HEK293T (cell line): ENCODE data around the gene FBXL19.

Experiments used
- CTCF ChIA-PET: fragments of 350-600 bp; formaldehyde crosslinking; extraction: SDS; loops from one replicate; lab custom pipeline; 2021; ENCODE audit warnings: antibody characterized with exemption, inconsistent platforms; lab: Yijun Ruan, JAX
- POLR2A ChIA-PET: fragments of 350-600 bp; formaldehyde crosslinking; extraction: SDS; loops from one replicate; lab custom pipeline; 2020; ENCODE audit warnings: antibody characterized with exemption, inconsistent platforms; lab: Yijun Ruan, JAX
- DNase-seq: peaks from one replicate; pipeline ENCODE4 v3.0.0; 2012; ENCODE audit warnings: mixed read lengths; ENCODE audit errors: extremely low spot score
- ARNT ChIP-seq: fragments of 450-650 bp; IDR thresholded peaks from 2 replicates; pipeline ENCODE4 v1.6.1; 2017; ENCODE audit warnings: mild to moderate bottlenecking
- BHLHE40 ChIP-seq: fragments of 450-650 bp; IDR thresholded peaks from 2 replicates; pipeline ENCODE4 v1.6.1; 2016; ENCODE audit warnings: mild to moderate bottlenecking, moderate library complexity, borderline replicate concordance
- CTBP1 ChIP-seq: fragments of 450-650 bp; IDR thresholded peaks from 2 replicates; pipeline ENCODE4 v1.6.1; 2016; ENCODE audit warnings: borderline replicate concordance
- ELF4 ChIP-seq: fragments of 450-650 bp; IDR thresholded peaks from 2 replicates; pipeline ENCODE4 v1.6.1; 2017; ENCODE audit warnings: antibody characterized with exemption
- FOXA1 ChIP-seq: fragments of 450-650 bp; IDR thresholded peaks from 2 replicates; pipeline ENCODE4 v1.6.1; 2016; ENCODE audit warnings: mild to moderate bottlenecking
- FOXK2 ChIP-seq: fragments of 450-650 bp; IDR thresholded peaks from 2 replicates; pipeline ENCODE4 v1.6.1; 2016; ENCODE audit warnings: mild to moderate bottlenecking
- FOXM1 ChIP-seq: fragments of 450-650 bp; IDR thresholded peaks from 2 replicates; pipeline ENCODE4 v1.6.1; 2017; ENCODE audit warnings: mild to moderate bottlenecking, borderline replicate concordance
- HDGF ChIP-seq: fragments of 450-650 bp; IDR thresholded peaks from 2 replicates; pipeline ENCODE4 v1.6.1; 2017; ENCODE audit warnings: antibody characterized with exemption, borderline replicate concordance
- L3MBTL2 ChIP-seq: fragments of 450-650 bp; conservative IDR thresholded peaks from 2 replicates; pipeline ENCODE4 v1.6.1; 2016; ENCODE audit warnings: mild to moderate bottlenecking
- LEF1 ChIP-seq: fragments of 450-650 bp; IDR thresholded peaks from 2 replicates; pipeline ENCODE4 v1.6.1; 2017; ENCODE audit warnings: mild to moderate bottlenecking, borderline replicate concordance
- NFRKB ChIP-seq: fragments of 450-650 bp; IDR thresholded peaks from 2 replicates; pipeline ENCODE4 v1.6.1; 2016; ENCODE audit warnings: mild to moderate bottlenecking, moderate library complexity
- SP1 ChIP-seq: fragments of 450-650 bp; IDR thresholded peaks from 2 replicates; pipeline ENCODE4 v1.6.1; 2017
- SUZ12 ChIP-seq: fragments of 450-650 bp; IDR thresholded peaks from 2 replicates; pipeline ENCODE4 v1.6.1; 2016; ENCODE audit warnings: mild to moderate bottlenecking
- TARDBP ChIP-seq: fragments of 450-650 bp; IDR thresholded peaks from 2 replicates; pipeline ENCODE4 v1.6.1; 2016
- ZNF384 ChIP-seq: fragments of 450-650 bp; IDR thresholded peaks from 2 replicates; pipeline ENCODE4 v1.6.1; 2016
- TF ChIP-seq, protein P1 (sequence below): fragments of 450-650 bp; IDR thresholded peaks from 2 replicates; pipeline ENCODE4 v1.6.1; 2016

Gene FBXL19, protein sequence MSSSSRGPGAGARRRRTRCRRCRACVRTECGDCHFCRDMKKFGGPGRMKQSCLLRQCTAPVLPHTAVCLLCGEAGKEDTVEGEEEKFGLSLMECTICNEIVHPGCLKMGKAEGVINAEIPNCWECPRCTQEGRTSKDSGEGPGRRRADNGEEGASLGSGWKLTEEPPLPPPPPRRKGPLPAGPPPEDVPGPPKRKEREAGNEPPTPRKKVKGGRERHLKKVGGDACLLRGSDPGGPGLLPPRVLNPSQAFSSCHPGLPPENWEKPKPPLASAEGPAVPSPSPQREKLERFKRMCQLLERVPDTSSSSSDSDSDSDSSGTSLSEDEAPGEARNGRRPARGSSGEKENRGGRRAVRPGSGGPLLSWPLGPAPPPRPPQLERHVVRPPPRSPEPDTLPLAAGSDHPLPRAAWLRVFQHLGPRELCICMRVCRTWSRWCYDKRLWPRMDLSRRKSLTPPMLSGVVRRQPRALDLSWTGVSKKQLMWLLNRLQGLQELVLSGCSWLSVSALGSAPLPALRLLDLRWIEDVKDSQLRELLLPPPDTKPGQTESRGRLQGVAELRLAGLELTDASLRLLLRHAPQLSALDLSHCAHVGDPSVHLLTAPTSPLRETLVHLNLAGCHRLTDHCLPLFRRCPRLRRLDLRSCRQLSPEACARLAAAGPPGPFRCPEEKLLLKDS

DNA sequence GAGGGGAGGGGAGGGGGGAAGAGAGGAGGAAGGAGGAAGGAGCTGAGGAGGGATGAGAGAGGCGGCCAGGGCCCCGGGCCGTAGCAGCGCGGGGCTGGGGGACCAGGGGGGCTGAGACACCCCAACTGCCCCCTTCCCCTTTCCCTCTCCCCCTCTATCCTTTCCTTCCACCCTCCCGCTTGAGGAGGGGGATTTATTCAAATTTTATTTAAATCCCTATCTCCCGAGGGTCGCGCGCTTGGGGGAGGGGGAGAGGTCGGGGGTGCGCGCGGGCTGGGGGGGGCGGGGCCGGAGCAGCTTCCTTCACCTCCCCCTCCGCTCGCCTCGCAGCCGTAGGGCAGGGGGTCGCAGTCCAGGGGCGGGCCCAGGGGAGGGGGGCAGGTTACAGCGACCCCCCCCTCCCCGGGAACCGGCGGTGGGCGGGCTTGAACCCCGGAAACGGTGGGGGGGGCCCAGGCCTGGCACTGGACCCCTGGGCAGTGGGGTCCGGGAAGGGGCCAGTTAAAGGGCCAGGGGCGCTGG is at the start of gene FBXL19:
TSS of gene FBXL19 (plus strand) at position 19 of the 522 bp plus-strand sequence. CDS start 2,183 bp downstream, outside the sequence.
- POLR2A ChIA-PET, result interaction anchor here (0.7 to 2.8 kb wide), 6 partner anchors 19 to 175 kb away, joined by 3 to 9 read pairs (median 4); partner anchors contain the start of genes CTF1 and PHKG2
- CTCF ChIA-PET, result interaction anchor here (0.6 kb wide), 1 partner anchor 99 kb away, joined by 9 read pairs; no protein-coding TSS in a partner anchor
- DNase-seq, result no peak
- TF ChIP-seq BHLHE40 (no peak), L3MBTL2 (no peak), ZNF384 (no peak), FOXK2 (no peak), LEF1 (no peak), HDGF (no peak), FOXA1 (no peak), ELF4 (no peak), CTBP1 (no peak), ARNT (no peak), NFRKB (no peak), SUZ12 (no peak), FOXM1 (no peak), SP1 (no peak)
- TF ChIP-seq, protein P1, sequence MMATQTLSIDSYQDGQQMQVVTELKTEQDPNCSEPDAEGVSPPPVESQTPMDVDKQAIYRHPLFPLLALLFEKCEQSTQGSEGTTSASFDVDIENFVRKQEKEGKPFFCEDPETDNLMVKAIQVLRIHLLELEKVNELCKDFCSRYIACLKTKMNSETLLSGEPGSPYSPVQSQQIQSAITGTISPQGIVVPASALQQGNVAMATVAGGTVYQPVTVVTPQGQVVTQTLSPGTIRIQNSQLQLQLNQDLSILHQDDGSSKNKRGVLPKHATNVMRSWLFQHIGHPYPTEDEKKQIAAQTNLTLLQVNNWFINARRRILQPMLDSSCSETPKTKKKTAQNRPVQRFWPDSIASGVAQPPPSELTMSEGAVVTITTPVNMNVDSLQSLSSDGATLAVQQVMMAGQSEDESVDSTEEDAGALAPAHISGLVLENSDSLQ, result no peak

DNA sequence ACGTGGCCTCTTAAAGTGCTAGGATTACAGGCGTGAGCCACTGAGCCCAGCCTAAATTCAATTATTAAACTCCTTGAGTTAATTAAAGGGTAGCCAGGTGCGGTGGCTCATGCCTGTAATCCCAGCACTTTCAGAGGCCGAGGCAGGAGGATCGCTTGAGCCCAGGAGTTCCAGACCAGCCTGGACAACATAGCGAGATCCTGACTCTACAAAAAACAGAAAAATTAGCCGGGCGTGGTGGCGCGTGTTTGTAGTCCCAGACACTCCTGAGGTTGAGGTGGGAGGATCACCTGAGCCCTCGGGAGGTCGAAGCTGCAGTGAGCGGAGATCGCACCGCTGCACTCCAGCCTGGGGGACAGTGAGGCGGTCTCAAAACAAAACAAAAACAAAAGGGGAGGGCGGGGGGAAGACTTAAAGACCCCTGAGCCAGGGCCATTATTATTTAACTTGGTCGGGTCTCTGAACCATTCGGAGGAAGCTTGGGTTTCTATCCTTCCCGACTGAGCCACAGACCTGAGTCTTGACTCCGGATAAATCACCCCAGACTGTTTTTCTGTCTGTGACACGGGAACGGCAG is 49.0 kb upstream of the FBXL19 start:
- TF ChIP-seq ELF4 (no peak), L3MBTL2 (peak; percentile 63)
- POLR2A ChIA-PET, result interaction anchor here (0.7 to 5.6 kb wide), 30 partner anchors 9 to 782 kb away, joined by 3 to 55 read pairs (median 6); partner anchors contain the start of genes BCL7C, CTF1, PHKG2 and ZNF629
- CTCF ChIA-PET, result interaction anchor here (0.6 to 3.5 kb wide), 4 partner anchors 28 to 968 kb away, joined by 3 to 9 read pairs (median 6); no protein-coding TSS in a partner anchor
- no peak for DNase-seq

DNA sequence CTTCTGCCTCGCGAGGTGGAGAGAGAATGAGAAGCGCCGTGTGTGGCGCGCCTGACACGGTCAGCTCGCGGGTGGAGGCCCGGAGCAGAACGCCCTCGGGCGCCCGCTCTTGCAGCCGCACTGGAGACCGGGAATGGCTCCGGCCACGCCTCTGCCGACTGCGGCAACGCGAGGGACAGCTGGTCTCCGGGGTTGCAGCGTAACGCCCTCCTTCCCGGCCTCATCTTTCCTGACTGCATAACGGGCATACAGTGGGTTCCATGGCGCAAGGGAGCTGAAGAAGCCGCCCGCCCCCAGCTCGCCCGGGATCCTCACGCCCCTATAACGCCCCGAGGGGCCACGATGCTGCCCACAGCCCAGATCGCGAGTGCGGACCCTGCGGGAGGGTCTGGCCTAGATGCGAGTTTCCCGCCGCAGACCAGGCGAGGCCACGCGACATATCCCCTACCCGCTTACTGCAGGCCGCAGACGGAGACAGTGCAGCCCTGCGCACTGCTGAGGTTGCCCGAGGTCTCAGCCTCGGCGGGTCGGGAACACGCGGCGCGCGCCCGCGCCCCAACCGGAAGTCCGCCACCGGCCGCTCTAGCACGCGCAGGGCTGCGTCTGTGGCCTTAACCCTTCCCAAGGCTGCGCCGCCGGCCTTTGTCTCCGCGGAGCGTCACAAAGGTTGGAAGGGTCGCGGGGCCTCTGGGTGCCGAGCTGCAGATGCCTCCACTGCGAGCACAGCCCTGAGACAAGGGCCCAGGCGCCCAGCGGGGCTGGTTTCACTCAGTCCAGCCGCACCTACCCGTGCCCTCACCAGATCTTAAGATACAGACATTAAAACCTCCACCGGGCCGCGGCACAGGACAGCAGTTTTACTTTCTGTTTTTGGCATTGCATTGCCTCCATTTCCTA is 48.3 kb upstream of the FBXL19 start:
- peak; percentile 97 for DNase-seq
- POLR2A ChIA-PET, result interaction anchor here (0.7 to 5.6 kb wide), 32 partner anchors 9 to 782 kb away, joined by 3 to 55 read pairs (median 5); partner anchors contain the start of genes BCL7C, CTF1, PHKG2 and ZNF629
- TF ChIP-seq L3MBTL2 (peak; percentile 98), TARDBP (no peak; the same call in 1 of the 2 replicates), ELF4 (peak; percentile 85), HDGF (peak; percentile 18)
- TF ChIP-seq, protein P1, result no peak
- CTCF ChIA-PET, result interaction anchor here (0.6 to 3.5 kb wide), 6 partner anchors 27 to 967 kb away, joined by 3 to 9 read pairs (median 4); no protein-coding TSS in a partner anchor

DNA sequence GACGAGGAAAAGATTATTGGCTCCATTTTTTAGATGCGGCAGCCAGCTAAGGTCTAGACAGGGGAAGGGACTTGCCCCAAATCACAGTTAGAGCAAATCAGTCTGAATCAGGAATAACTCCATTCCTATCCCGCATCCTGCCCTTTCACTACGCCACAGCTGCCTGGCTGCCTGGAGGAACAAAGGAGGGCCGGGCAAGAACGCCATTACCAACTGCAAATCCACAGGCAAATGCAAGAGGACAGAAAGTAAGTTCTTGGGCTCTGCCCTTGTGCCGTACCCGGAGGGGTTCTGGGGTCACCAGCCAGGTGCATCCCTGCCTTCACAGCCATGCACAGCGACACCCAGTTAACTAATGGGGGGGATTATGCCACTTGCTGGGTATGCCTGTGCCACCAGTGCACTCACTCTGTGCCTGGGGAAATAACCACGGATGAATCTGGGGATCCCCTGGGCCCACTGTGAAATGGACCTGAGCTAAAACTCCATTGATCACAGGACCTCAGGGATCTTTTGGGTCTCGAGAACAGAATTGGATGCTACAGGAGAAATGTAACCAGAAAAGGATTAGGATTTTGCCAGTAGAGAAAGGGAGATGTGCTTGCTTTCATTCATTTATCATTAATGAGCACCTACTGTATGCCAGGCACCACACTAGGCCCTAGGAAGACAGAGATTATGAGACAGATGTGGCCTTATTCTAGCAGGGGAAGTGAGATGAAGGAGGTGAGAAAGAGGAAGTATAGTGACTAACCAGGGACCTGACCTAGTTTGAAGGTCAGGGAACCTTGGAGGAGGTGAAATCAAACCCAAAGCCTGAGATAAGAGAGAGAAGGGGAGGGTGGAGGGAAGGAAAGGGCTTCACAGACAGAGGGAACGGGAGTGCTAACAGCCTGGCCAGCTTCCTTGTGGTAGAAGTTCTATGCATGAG is 47.2 kb upstream of the FBXL19 start:
- DNase-seq, result no peak
- no peak for TF ChIP-seq LEF1
- no peak for TF ChIP-seq ARNT
- no peak for TF ChIP-seq TARDBP
- no peak for TF ChIP-seq NFRKB
- ChIA-PET POLR2A (interaction anchor here (1.0 to 5.6 kb wide), 16 partner anchors 10 to 128 kb away, joined by 3 to 55 read pairs (median 14); partner anchors contain the start of genes BCL7C, CTF1, PHKG2 and ZNF629), CTCF (interaction anchor here (1.0 to 1.7 kb wide), 4 partner anchors 17 to 88 kb away, joined by 4 to 8 read pairs (median 4); no protein-coding TSS in a partner anchor)

DNA sequence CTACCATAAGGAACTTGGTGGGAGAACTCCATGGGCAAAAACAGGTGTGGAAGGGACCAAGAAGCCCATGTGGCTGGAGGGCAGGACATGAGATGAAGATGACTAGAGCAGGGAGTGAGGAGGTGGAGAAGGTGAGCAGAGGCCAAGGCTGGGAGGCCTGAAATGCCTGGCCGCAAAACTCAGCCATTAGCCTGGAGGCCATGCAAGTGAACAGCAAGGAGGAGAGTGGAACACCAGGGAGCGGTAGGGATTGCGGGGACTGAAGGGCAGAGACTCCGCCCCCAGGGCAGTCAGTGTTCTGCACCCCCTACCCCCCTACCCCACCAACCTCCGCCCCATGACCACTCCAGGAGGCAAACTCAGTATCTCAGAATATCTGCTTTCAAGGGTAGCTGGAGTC is 46.5 kb upstream of the FBXL19 start:
- CTCF ChIA-PET, result interaction anchor here (1.0 to 1.1 kb wide), 2 partner anchors 16 to 65 kb away, joined by 3 to 4 read pairs; no protein-coding TSS in a partner anchor
- DNase-seq, result peak; percentile 61
- POLR2A ChIA-PET, result interaction anchor here (1.4 to 5.6 kb wide), 6 partner anchors 8 to 70 kb away, joined by 3 to 55 read pairs (median 42); partner anchors contain the start of genes BCL7C and CTF1
- TF ChIP-seq, protein P1, result no peak
- no peak for TF ChIP-seq TARDBP
- TF ChIP-seq SP1, result no peak
- TF ChIP-seq ELF4, result no peak
- no peak for TF ChIP-seq L3MBTL2
- TF ChIP-seq CTBP1, result no peak
- TF ChIP-seq ZNF384, result no peak
- TF ChIP-seq HDGF, result no peak
- TF ChIP-seq FOXM1, result no peak
- no peak for TF ChIP-seq FOXA1
- no peak for TF ChIP-seq ARNT
- TF ChIP-seq BHLHE40, result no peak
- TF ChIP-seq LEF1, result no peak
- no peak for TF ChIP-seq FOXK2
- TF ChIP-seq NFRKB, result no peak
- TF ChIP-seq SUZ12, result no peak
